ENCODE data around the gene NAIF1.
A peak's percentile ranks its signal among the peaks of the same experiment; 100 is the strongest.

DNA sequence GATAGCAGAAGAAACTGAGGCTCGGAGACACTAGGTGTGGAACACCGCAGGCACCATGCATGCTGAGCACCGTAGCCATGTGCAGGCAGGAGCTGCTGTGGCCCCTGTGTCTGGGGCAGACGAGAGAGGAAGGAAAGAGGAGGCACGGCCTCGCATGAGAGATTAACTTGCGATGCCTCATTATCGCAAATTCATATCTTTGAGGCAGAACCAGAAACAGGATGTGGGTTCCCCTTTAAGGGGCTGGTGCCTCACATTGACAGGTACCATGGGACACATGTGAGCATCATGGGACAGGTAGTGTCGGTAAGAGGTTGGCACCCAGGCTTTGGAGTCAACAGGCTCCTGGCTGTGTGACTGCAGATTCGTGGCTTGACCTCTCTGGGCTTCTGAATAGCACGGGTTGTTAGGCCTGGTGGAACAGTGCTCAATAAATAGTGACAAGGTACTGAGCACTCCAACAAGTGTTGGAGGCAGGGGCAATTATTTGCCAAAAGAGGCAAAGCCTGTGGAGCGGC, 40.8 kb downstream of the NAIF1 start:
- no peak for TF ChIP-seq POLR2A (IDR thresholded peaks at IDR 0.05)
- TF ChIP-seq POLR2AphosphoS5 (IDR thresholded peaks at IDR 0.05; ENCODE audit: insufficient read depth in 1 of 2, low read depth in 1 of 2): peak in 1 of 2 donors; percentile 40

Data from vagina (tissue), 2 donors.